ENCODE data around the gene PLCB1.

The PLCB1 gene

DNA sequence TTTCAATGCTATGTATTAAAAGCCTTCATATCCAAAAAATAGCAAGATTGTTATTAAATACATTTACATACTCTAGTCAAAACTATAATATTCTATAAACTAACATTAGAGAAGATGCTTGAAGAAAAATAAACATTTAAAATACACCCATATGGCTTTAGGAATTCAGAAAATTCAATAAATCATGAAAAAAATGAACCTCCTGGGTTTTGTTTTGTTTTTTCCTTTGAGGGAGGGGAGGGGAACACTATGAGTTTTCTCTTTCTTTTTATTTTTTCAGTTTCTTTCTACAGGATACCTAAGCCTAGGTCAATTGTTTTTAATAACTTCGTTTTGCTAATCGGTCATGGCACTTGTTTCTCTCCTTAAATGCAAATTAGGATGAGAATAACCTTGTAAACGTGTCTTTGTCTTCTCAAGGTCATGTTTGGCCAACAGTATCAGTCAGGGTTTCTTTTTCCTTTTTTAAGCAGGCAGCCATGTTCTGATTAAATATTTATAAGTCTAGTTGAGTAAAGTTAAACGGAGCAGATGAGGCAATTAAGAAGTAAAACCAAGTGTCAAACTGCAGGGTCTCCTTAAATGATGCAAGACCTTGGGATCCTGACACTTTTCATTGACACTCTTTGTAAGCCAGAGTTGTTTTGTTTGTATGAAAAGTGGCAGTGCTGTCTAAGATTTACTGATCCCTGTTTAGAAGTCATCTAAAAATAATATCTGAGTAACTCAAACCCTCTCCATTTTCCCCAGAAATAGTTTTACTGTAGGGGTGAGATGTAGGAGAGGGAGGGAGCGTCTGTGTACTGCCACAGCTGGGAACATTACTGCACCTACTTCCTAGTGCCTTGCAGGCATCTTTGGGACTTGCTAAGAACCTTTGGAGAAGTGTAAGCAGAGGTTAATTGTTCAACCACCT lies 392.3 kb downstream of the PLCB1 start:
- TF ChIP-seq POLR2AphosphoS5 (IDR thresholded peaks at IDR 0.05; ENCODE audit: low read depth, low read length) (no peak), TAF1 (IDR thresholded peaks at IDR 0.05; ENCODE audit: borderline replicate concordance, insufficient read depth, low read length) (no peak), FOXP2 (optimal IDR thresholded peaks at IDR 0.05; ENCODE audit: borderline replicate concordance, extremely low read depth, extremely low read length, insufficient read depth) (no peak), SIN3A (IDR thresholded peaks at IDR 0.05; ENCODE audit: borderline replicate concordance, insufficient read depth, low read length) (no peak), REST (IDR thresholded peaks at IDR 0.05; ENCODE audit: insufficient read depth in 1 of 2, low read depth in 2 of 2, low read length in 2 of 2) (no peak)

- TF ChIP-seq TAF1 (IDR thresholded peaks at IDR 0.05; ENCODE audit: borderline replicate concordance, insufficient read depth, low read length), result no peak
- no peak for TF ChIP-seq FOXP2 (optimal IDR thresholded peaks at IDR 0.05; ENCODE audit: borderline replicate concordance, extremely low read depth, extremely low read length, insufficient read depth)
- TF ChIP-seq REST (IDR thresholded peaks at IDR 0.05; ENCODE audit: insufficient read depth in 1 of 2, low read depth in 2 of 2, low read length in 2 of 2), result no peak
- TF ChIP-seq SIN3A (IDR thresholded peaks at IDR 0.05; ENCODE audit: borderline replicate concordance, insufficient read depth, low read length), result no peak
- TF ChIP-seq POLR2AphosphoS5 (IDR thresholded peaks at IDR 0.05; ENCODE audit: low read depth, low read length), result no peak
These were observed 392.9 kb downstream of the PLCB1 start for GRCh38 chr20:8525017-8525343.

- no peak for TF ChIP-seq TAF1 (IDR thresholded peaks at IDR 0.05; ENCODE audit: borderline replicate concordance, insufficient read depth, low read length)
- TF ChIP-seq POLR2AphosphoS5 (IDR thresholded peaks at IDR 0.05; ENCODE audit: low read depth, low read length), result no peak
- TF ChIP-seq REST (IDR thresholded peaks at IDR 0.05; ENCODE audit: insufficient read depth in 1 of 2, low read depth in 2 of 2, low read length in 2 of 2), result no peak
- TF ChIP-seq FOXP2 (optimal IDR thresholded peaks at IDR 0.05; ENCODE audit: borderline replicate concordance, extremely low read depth, extremely low read length, insufficient read depth), result no peak
- no peak for TF ChIP-seq SIN3A (IDR thresholded peaks at IDR 0.05; ENCODE audit: borderline replicate concordance, insufficient read depth, low read length)
These were observed 394.5 kb downstream of the PLCB1 start for GRCh38 chr20:8526610-8527009.

DNA sequence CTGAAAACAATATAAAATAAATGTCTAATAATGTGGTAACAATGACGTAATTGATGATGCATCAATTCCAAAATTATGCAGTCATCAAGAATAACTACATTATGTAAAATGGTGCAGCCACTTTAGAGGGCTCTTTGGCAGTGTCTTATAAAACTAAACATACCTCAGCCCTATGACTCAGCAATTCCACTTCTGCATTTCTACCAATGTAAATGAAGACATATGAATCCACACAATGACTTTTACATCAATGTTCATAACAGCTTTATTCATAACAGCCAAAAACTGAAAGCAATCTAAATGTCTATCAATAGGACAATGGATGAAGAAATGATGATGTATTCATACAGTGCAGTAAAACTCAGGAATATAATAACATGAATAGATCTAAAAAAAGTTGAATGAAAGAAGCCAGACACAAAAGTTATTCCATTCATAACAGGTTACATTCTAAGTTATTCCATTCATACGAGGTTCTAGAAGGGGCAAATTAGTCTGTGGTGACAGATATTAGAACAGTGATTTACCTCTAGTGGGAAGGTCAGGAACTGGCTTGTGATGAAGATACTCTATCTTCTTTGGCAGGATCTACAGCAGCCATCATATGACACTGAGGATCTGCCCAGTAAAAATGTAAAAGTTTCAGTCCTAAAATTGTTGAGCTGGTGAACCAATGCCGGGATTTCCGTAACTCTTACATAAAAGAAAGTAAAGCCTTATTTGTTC lies 396.1 kb downstream of the PLCB1 start:
- TF ChIP-seq TAF1 (IDR thresholded peaks at IDR 0.05; ENCODE audit: borderline replicate concordance, insufficient read depth, low read length) (no peak), REST (IDR thresholded peaks at IDR 0.05; ENCODE audit: insufficient read depth in 1 of 2, low read depth in 2 of 2, low read length in 2 of 2) (no peak), POLR2AphosphoS5 (IDR thresholded peaks at IDR 0.05; ENCODE audit: low read depth, low read length) (no peak), SIN3A (IDR thresholded peaks at IDR 0.05; ENCODE audit: borderline replicate concordance, insufficient read depth, low read length) (no peak), FOXP2 (optimal IDR thresholded peaks at IDR 0.05; ENCODE audit: borderline replicate concordance, extremely low read depth, extremely low read length, insufficient read depth) (no peak)
